Activated T-helper 1 cell treated with anti-CD3 and anti-CD28 coated beads, Interleukin-2, amount 50 U/mL, for 16 hours (primary cell): ENCODE results near the gene MPV17L2.
A peak's percentile ranks its signal among the peaks of the same experiment; 100 is the strongest.

Source experiments
- DNase-seq, 2 donors: peaks; one replicate each; pipeline ENCODE4 v3.0.0-alpha.2; 2020; ENCODE audit warnings: low read depth in 1 of 2, low spot score in 1 of 2

Gene MPV17L2

GRCh38 chr19:18160493-18160970 lies 32.5 kb upstream of the MPV17L2 start:
- no peak for DNase-seq

DNA sequence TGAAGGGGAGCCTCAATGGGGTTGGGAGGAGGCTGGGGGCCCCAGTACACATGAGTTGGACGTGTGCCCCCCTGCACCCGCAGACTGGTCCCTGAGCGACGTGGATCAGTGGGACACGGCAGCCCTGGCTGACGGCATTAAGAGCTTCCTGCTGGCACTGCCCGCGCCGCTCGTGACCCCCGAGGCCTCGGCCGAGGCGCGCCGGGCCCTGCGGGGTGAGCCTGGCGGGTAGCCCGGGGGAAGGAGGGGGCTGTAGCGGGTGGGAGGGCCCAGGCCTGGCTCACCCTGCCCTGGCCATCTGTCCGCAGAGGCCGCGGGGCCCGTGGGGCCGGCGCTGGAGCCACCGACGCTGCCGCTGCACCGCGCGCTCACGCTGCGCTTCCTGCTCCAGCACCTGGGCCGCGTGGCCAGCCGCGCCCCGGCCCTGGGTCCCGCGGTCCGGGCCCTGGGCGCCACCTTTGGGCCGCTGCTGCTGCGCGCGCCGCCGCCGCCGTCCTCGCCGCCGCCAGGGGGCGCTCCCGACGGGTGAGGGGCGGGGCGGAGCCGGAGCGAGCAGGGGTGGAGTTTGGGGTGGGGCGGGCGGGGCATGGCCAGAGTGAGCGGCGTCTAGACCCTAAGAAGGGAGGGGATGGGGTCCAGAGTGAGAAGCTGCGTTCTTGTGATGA lies 31.9 kb upstream of the MPV17L2 start:
- DNase-seq: peak; percentile 71 to 77

- no peak for DNase-seq
These were observed 31.4 kb upstream of the MPV17L2 start for GRCh38 chr19:18161636-18162002.

- no peak for DNase-seq
These were observed 28.9 kb upstream of the MPV17L2 start for GRCh38 chr19:18164072-18164471.

DNA sequence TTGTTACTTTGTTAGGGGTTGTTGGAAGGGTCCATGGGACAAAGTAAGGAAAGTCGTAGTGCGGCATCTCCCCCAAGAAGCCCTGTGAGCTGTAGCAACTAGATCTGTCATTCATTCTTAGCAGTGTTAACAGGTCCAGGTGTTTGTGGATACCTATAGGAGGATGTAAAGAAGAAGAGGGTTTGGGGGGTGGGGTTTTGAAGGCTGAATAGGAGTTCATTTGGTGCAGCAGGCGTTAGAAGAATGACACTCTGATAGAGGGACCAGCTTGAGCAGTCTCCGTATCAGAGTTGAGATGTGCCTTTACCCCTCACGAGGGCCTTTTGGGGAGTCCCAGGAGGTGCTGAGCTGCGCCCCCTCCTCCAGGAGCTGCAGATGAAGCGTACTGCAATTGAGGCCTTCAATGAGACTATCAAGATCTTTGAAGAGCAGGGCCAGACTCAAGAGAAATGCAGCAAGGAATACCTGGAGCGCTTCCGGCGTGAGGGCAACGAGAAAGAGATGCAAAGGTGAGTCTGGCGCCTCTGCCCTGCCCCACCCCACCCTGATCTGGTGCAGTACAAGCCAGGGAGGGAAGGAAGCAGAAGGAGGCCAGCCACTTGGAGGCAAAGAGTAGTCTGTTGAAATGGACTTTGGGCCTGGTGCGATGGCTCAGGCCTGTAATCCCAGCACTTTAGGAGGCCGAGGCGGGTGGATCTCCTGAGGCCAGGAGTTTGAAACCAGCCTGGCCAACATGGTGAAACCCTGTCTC lies 27.0 kb upstream of the MPV17L2 start:
- no peak for DNase-seq

GRCh38 chr19:18167011-18167410 lies 26.0 kb upstream of the MPV17L2 start:
- DNase-seq: no peak

DNA sequence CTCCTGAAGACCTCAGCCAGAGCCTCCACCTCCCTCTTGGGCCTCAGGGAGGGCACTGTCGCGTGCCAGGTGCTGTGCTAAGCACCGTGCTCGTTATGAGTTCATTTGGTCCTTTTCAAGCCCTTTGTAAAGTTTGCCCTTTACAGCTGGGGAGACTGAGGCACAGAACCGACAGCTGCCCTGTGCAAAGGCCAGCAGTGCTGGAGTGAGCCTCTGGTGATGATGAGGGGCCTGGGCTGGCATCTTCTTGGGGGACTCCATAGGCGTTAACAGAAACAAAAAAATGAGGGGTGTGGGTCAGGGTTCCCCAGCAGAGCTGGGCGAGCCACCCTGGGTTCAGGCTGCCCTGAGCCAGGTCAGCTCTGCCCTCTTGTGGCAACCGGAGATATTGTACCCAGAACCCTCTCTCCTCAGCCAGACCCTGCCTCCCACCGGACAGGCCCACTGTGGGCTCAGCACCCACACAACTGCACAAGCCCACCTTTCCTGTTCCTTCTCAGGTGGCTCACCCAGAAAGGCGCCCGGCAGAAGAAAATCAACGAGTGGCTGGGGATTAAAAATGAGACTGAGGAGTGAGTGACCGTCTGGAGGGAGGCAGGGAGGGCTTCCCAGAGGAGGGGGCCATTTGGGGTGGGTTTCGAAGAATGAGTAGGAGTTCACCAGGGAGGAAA lies 24.9 kb upstream of the MPV17L2 start:
- DNase-seq: peak in 1 of 2 donors; percentile 38

GRCh38 chr19:18168673-18169381 lies 24.2 kb upstream of the MPV17L2 start:
- DNase-seq: no peak

DNA sequence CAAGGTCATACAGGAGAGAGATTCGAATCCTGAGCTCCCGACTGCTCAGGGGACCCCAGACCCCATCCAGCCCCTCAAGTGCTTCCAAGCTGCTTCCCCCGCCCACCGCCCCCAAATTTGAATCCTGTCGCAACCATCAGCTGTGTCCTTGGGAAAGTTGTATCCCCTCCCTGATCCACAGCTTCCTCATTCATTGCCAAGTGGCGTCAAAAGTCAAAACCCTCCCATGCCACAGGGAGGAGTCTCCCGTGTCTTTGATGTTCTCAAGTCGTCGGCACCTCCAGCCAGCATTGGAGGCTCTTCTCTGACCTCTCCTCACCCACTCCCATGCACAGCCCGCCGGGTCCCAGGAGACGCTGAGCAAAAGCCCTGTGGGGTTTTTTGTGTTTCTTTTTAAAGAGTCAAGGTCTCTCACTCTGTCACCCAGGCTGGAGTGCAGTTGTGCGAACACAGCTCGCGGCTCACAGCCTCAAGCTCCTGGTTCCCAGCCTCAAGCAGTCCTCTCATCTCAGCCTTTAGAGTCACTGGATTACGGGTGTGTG lies 22.2 kb upstream of the MPV17L2 start:
- DNase-seq: no peak

- no peak for DNase-seq
These were observed 21.3 kb upstream of the MPV17L2 start for GRCh38 chr19:18171605-18172327.

DNA sequence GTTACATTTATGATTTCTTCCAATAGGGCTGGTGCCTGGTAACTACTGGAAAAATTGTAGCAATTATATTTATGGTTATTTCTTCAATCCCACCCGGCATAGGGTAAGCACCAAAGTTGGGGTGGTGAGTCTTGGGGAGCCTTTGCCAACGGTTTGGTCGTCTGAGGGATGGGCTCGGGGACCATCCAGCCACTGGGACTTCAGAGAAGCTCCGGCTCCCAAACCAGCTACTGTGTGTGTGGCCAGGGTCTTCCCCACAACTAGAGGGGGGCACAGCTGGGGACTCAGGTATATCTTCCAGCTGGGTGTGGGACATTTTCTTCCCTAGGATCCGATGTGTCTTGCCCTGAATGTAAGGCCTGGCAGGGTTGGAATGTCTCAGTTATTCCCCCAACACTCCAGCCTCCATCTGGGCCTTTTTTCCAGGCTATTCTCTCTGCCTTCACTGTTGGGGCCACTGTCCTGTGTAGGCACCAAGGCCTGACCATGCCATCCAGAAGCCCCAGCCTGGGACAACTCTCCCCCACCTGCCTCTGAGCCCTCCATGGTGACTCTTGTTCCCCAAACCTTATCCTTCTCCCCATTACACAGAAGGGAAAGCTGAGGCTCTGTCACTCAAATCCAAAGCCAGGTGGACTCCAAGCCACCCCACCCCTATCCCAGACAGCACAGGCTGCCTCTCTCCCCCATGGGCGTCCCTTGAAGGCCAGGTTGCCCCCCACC lies 20.5 kb upstream of the MPV17L2 start:
- no peak for DNase-seq

DNA sequence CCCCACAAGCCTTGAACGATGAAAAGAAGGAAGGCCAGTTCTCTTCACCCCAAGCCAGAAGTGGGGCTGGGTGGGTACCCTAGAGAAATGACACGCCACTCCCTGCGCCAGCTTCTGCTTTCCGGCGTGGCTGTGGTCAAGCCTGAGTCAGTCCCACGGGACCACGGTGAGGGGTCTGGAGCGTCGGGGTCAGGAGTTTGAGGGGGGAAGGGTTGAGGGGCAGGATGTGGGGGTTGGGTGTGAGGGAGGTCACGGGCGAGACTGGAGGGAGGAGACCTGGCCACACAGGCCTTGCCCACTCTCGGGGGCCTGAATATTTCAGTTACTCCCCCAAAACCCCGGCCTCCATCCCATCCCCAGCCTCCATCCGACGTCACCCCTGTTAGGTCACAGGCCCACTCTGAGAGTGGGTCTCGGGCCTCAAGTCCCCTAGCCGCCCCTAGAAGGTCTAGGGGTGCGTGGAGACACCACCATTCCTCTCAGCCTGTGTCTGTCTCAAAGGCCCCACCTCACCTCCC lies 19.9 kb upstream of the MPV17L2 start:
- DNase-seq: no peak

DNA sequence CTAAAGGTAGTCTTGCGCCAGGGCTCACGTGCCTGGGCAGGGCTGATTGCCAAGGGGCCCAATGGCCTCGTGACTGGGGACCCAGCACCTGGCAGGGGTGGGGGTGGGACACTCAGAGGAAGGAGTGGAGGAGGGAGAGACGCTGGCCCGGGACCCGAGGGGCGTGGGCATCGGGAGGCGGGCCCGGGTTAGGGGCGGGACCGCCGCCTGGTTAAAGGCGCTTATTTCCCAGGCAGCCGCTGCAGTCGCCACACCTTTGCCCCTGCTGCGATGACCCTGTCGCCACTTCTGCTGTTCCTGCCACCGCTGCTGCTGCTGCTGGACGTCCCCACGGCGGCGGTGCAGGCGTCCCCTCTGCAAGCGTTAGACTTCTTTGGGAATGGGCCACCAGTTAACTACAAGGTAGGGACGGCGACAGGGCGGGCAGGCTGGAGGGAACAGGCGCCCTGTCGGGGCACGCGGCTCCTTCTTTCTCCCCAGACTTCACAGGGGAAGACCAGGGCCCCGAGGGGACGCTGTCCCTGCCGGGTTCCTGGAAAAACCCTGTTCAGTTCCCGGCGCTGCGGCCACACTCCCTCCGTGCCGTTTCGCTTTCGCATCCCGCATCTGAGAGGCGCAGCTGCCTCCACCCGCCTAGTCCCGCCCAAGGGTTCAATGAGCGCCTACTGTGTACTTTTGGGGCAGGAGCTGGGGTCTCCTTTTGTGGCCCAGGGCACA lies 19.3 kb upstream of the MPV17L2 start, which contains the start of gene IFI30:
Gene IFI30, plus strand, starts transcription at position 242 of the 717 bp plus-strand sequence. Its CDS starts 29 bp downstream, at position 271.
- peak in 1 of 2 donors; percentile 42 for DNase-seq

DNA sequence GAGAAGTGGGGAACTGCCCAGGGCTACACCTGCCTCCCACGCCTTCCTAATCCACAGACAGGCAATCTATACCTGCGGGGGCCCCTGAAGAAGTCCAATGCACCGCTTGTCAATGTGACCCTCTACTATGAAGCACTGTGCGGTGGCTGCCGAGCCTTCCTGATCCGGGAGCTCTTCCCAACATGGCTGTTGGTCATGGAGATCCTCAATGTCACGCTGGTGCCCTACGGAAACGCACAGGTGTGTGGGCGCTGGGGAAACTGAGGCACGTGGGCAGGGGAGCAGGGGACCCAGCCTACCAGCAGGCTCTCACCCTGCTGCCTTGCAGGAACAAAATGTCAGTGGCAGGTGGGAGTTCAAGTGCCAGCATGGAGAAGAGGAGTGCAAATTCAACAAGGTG lies 18.0 kb upstream of the MPV17L2 start:
- DNase-seq: no peak

DNA sequence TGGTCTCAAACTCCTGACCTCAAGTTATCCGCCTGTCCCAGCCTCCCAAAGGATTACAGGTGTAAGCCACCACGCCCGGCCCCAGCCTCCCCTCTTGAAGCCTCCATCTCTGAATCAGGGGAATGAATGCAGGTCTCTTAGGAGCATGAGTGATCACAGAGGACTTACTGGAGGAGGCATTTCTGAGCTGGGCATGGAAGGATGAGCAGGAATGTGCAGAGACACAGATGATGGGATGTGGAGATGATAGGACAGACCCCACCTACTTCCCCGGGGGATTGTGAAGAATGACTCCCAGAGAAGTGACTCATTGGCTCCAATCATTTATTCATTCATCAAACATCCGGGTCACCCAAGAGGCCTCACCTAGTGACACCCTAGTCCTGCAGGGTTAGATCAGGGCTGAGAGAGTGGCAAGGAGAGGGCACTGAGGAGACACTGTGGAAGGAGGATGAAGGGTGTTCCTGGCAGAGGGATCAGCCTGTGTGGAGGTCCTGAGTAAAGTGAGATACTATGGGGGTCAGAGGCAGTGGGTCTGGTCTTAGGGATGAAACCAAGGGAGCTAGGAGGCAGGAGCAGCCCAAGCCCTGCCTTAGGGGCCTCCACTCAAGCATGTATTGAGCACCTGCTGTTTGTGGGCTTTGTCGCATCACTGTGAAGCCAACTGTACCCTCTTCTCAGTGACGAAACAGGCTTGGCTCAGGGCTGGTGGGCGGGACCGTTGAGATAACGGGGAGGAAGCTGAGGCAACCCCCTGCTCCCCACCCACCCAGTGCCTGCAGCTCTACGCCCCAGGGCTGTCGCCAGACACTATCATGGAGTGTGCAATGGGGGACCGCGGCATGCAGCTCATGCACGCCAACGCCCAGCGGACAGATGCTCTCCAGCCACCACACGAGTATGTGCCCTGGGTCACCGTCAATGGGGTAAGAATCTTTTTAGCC lies 16.4 kb upstream of the MPV17L2 start:
- DNase-seq: no peak

GRCh38 chr19:18179957-18180356 lies 13.1 kb upstream of the MPV17L2 start:
- no peak for DNase-seq

- DNase-seq: no peak
These were observed 9.5 kb upstream of the MPV17L2 start for GRCh38 chr19:18183529-18183928.

- no peak for DNase-seq
These were observed 7.5 kb upstream of the MPV17L2 start for GRCh38 chr19:18185538-18185937.
